ENCODE measurements around the gene TKFC.
A peak's percentile ranks its signal among the peaks of the same experiment; 100 is the strongest.

TKFC gene, protein sequence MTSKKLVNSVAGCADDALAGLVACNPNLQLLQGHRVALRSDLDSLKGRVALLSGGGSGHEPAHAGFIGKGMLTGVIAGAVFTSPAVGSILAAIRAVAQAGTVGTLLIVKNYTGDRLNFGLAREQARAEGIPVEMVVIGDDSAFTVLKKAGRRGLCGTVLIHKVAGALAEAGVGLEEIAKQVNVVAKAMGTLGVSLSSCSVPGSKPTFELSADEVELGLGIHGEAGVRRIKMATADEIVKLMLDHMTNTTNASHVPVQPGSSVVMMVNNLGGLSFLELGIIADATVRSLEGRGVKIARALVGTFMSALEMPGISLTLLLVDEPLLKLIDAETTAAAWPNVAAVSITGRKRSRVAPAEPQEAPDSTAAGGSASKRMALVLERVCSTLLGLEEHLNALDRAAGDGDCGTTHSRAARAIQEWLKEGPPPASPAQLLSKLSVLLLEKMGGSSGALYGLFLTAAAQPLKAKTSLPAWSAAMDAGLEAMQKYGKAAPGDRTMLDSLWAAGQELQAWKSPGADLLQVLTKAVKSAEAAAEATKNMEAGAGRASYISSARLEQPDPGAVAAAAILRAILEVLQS

DNA sequence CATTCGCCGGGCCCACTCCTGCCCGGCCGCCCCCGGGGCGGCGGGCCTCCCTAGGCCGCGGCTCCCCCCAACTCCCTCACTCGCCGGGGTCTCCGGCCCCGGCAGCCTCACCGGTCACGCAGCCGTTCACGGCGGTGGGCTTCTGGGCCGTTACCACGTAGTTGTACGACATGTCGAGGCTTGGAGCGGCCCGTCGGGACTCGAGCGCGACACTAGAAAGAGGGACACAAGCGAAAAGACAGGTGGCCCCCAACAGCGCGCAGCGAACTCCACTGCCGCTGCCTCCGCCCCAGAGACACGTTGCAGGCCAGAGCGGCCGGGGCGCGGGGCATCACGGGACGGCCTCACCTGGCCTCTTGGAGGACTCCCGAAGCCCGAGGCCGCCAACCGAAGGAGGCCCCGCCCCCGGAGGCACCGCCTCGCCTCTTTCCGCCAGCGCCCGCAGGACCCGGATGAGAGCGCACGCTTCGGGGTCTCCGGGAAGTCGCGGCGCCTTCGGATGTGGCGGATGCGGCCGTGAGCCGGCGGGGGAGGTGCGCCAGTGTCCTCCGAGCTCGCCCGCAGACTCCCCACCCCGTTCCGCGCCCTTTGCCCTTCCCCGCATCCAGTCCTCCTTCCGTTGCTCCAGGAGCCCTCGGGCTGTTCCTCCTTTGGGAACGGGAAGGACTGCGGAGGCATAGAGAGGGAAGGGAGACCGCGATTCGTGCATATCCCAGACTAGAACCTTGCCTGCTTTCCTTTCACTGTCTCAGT lies at the start of gene TKFC, which contains the start of gene DDB1:
Gene TKFC, plus strand, starts transcription at position 432 of the 753 bp plus-strand sequence. CDS start 1,501 bp downstream, outside the sequence.
Gene DDB1, minus strand, starts transcription at position 309 of the 753 bp plus-strand sequence. Its CDS starts 137 bp downstream, at position 172.
- DNase-seq = peak; percentile 90 to 93

DNA sequence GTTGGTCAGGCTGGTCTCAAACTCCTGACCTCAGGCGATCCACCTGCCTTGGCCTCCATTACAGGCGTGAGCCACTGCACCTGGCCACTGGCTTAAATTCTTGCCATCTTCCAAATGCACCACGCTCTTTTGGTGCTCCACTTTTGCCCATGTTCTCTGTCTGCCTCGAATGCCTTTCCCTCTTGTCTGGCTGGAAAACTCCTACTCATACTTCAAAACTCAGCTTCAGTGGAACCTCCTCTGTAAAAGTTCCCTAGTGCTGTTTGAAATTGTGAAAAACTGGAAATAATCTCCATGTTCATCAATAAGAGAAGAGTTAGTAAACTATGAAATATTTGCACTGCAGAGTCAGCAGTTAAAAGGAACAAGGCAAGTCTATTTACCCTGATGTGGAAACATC lies 49.4 kb upstream of the TKFC start:
- no peak for DNase-seq

DNA sequence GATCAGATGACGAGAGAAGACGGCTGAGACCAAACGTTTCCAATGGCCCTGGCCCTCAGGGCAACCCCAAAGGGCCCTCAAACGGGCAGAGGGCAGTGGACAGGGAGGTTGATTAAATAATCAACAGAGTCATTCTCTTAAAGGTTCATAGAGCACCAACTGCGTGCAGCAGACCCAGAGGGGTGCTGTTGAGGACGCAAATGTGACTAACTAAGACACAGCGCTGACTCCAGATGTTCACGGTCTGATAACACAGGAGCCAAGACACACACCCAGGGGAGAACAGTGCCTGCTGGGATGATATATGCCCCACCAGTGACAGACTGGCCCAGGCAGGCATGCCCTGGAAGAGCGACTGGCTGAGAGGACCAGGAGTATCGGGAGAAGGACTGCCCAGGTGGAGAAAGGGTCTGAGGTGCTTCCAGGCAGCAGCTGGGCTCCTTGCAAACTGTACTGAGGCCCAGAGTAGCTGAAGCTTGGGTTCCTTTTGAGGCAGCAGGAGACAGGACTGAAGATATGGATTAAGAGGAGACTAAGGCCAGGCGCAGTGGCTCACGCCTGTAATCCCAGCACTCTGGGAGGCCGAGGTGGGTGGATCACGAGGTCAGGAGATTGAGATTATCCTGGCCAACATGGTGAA lies 45.6 kb upstream of the TKFC start:
- no peak for DNase-seq

DNA sequence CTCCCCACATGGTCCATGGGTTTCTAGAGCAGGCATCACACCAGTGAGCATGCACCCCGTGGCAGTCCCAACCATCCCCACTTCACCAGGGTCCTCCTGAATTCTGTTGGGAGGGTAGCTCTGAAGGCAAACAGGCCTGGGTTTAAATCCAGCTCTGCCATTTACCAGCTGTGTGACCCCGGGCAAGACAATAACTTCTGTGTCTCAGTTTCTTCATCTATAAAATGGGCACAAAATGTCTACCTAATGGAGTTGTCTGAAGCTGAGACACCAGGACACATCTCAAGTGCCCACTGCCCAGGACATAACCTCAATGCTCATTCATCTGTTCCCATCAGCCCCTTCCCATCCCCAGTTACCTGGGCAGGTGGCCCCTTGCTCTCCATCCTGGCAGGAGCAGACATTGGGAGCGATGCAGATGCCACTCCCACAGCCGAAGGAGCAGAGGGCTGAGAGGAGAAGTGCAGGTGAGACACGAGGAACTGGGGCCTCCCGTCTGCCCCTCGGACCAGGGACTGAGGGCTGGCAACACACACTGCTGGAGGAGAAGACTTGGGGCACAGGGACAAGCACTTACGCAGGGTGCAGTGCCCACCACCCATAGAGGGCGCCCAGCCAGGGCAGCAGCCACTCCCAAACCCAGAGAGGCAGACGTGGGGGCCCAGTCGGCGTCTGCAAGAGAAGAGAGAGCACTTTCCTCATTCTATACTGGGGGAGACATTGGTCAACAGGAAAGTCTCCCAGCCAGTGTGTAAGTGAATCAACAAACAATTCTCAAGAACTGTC lies 41.9 kb upstream of the TKFC start:
- DNase-seq = no peak

DNA sequence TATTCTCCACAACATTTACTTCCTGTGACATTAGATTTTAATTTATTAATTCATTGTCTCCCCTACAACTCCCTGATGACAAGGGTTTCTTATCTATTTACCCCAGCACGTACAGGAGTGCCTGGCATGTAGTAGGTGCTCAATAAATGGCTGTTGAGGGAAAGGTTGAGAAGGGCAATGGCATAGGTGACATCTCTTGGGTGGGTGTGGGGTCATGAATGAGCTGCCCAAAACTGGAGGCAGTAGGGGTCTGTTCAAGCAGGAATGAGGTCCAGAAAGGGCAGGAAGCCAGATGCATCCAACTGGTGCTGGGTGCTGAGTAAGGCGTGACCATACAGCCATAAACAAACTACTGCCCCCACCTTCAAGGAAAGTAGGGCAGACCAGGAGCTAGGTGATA lies 40.7 kb upstream of the TKFC start:
- DNase-seq = no peak

DNA sequence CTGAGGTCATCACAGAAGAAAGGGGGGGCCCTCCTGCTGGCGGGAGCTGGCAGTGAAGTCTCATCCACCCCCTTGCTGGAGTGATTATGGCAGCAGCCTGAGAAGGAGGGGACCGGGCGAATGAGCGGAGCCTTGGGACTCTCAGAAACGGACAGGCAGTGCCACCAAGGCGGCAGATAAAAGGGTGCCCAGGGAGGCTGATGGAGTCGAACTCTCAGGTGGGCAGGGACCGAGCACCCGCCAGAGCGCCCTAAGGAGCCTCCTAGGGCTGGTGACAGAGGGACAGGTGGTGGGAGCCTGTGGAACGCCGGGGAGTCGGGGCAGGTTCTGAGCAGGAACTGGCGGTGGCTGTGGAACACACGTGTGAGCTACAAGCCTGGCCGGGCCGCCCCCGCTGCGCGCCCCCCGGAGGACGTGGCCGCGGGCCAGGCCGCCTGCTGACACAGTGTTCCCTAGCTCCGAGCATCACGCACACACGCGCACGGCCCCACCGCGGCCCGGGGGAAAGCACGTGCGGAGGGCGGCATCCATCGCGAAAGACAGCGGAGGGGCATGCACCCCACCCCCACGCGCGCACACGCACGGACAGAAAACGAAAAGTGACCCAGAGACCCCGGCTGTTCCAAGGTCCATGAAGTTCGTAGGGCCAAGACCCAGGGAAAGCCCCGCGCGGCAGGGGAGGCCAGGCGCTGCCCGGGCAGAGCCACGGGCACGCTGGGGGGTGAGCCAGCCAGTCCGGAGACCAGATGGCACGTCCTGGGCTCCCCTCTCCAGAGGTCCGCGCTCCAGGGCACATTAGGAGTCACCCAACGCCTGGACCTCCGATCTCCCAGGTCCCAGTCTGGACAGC lies 38.9 kb upstream of the TKFC start:
- DNase-seq = peak; percentile 58 to 67

DNA sequence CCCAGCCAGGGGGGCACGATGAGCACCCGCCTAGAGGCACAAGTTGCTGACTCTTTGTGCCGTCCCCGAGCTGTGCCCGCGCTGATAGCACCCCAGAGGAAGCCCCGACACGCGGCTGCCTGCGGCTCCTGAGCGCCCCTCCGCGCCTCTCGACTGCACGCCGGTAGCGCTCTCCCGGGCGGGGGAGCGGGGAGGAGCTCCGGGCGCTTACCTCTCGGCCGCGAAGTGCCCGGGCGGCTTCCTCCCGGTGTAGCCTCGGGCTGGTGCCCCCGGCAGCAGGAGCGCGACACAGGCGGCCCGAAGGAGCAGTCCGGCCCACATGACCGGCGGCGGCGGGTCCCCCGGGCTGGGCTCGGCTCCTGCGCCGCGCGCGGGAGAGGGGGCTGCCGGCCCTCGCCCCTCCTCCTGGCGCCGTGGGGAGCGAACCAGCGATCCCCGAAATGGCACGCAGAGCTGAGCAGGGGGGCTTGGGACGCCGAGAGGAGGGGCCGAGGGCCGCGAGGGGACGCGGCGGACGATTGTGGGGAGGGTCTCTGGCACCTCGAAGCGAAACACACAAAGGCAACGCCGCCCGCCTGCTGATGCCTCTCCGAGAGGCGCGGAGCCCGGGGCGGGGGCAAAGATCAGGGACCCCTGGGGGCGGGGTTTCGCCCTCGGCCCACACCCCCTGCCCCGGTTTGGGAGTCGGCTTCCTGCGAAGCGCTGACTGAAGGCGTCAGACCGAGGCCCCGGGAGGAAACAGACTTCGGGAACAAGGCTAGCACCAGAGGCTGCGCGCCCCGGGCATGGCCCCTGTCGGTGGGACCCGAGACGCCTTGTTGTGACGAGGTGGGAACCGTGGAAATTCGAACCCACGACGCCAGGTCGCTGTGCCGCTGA lies 38.1 kb upstream of the TKFC start, which contains the start of gene VWCE:
Gene VWCE, minus strand, starts transcription at position 600 of the 879 bp plus-strand sequence. Its CDS starts 279 bp downstream, at position 321.
- DNase-seq = peak; percentile 68 to 74

DNA sequence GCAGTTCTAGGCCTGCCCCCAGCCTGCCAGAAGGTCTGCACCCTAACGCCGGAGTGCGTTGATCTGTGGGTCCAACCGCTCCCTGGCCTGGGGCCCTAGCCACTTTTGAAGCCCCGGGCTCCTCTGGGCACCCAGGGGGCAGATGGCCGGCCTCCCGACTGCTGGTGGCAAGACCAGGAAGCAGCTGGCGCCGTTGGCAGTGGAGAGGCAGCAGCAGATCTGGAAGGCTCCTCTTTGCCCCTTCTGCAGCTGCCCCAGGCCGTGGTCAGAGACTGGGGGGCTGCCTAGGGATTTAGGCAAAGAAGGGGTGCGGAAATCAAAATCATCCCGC lies 37.5 kb upstream of the TKFC start:
- DNase-seq = no peak

DNA sequence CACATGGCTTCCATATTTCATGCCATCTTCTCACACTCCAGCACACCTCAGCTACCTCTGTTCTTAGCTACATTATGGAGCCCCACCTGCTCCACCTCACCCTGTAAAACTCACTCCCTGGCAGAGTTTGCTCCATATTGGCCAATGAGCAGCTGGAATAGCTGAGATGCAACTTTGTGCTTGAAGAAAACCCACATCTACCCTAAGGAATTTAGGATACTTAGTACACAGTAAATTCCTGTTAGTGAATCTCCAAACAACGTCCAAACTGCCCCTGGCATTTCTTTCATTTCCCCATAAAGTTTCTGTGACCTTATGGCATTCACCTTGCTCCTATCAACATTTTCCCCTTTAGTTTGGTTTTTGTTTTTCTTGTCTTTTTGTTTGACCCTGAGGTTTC lies 35.7 kb upstream of the TKFC start:
- no peak for DNase-seq

DNA sequence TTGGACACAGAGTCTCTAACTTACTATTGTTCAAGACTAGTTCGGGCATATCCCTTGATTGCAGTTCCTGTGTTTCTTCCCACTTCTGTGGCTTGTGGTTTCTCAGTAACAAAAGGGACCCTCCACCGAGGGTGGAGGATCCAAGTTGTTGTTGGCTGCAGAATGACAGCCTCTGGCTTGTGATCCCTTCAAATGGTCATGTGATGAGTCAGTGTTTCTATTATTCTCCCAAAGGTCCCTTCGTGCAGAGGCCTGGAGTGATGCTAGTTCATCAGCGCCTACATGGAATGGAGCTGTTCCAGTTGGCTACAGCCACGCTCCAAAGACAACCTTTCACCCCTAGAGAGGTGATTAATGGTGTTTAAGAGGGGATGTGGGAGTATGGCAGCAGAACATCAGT lies 35.3 kb upstream of the TKFC start:
- peak in 1 of 2 experiments; percentile 2 for DNase-seq

DNA sequence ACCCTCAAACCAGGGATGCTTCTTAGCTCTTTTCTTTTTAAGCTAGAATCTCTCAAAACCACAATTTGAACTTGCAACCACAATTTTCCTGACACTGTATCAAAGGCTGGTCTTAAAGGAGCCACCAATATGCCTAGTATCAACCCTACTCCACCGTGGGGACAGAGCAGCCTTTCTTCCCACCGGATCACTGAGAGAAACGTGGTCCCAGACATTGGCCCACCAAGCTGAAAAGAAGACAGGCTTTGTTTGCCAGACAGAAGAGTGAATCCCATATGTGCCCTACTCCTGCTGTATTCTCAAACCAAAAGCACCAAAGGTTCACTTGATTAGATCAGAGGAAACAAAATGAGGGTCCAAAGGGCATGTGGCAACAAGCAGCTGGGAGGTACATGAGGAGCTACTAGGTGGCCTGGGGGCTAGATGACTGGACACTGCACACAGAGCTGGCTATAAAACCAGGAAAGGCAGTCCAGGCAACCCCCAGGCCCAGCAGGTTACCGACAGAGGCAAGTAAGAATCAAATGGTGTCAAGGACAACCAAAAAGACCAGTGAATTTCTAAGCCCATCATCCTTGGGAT lies 34.3 kb upstream of the TKFC start:
- no peak for DNase-seq

DNA sequence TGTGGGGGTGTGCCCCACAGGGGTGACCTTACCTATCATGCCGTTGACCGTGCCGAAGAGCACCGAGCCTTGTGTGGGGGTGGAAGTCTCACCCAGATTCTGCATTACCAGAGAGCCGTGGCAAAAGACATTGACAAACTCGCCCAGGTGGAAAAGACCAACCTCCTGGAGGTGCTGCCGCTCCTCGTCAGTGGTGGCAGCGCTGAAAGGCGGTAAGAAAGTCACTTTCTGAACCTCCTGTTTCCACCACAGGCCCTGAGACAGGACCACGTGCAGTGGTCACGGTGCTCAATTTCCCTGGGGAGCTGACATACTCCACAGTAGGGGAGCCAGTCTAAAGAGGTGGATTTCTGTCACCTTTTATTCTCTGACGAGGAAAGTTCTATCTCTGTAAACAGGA lies 30.5 kb upstream of the TKFC start:
- no peak for DNase-seq

DNA sequence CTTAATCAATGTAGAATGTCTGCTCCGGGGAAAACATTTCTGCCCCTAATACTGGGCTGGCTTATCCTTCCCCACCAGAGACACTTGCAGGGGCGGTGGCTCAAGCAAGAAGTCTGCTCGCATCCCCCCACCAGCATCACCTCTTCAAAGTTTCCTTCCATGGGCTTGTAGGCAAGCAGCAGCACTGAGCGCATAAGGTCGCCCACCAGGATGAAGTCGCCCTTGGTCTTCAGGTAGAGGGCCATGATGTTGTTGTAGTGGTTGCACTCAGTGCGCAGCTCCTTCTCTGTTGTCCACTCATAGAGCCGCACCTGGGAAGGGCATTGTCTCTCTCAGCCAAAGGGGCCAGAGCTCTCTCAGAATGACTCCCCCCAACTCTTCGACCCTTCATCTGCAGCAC lies 29.3 kb upstream of the TKFC start:
- DNase-seq = no peak

DNA sequence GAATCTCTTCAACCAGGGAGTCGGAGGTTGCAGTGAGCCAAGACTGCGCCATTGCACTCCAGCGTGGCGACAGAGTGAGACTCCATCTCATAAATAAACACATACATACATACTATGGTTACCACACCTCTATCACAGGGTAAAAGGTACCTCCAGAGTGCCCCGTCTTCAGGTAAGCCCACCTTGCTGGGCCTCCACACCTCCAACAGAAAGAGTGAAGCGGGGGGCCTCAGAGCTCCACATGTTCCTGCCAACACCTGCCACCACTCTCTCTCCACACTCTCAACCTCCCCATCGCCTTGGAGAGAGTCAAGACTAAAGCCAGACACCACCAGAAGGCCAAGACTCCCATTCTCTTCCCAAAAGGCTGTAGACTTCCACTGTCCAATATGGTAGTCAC lies 27.6 kb upstream of the TKFC start:
- DNase-seq = no peak

DNA sequence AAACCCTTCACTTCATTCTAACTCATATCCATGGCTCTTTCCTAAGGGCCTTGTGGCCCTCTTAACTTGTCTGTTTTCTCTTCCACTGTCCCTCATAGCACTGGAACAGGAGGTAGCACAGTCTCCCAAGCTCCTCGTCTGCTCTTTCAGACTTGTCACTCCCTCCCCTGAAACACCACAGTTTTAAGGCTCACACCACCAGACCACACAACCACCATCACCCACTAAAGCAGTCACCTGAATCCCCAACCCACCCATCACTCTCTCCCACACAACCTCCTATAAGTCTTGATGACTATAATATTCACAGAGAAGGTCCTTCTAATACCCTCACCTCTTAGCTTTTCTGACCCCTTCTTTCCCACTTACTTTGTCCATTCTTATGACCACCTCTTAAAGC lies 26.8 kb upstream of the TKFC start:
- DNase-seq = no peak

DNA sequence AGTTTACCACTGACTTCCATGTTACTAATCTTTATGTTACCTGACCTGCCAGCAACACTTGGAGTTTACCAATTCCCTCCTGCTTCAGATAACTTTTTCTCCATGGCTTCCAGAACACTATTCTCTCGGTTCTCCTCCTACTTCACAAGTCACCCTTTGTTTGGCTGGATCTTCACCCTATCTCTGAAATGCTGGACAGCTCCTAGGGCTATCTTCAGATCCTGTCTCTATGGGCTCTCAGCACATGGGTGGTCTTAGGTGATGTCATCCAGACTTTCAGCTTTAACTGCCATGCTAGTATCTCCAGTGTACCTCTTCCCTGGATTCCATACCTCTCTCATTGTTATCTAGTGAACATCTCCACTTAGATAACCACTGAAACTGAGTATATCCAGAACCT lies 25.7 kb upstream of the TKFC start:
- DNase-seq = no peak

DNA sequence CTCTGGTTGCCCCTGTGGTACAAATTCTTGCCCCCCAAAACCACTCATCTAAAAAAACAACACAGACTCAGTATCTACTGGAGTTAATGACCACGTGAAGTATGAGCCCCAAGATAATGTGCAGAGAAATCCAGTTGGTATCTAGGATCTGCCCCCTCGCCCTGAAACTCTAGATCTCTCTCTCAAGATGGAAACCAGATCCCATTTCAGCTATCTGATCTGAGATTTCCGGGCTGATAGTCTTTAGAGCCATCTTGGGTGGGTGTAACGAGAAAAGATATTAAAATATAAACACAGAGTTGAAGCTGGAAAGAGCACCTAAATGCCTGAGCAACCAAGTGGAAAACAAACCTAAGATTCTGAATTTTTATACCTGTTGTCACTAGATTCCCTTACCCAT lies 23.9 kb upstream of the TKFC start:
- no peak for DNase-seq

DNA sequence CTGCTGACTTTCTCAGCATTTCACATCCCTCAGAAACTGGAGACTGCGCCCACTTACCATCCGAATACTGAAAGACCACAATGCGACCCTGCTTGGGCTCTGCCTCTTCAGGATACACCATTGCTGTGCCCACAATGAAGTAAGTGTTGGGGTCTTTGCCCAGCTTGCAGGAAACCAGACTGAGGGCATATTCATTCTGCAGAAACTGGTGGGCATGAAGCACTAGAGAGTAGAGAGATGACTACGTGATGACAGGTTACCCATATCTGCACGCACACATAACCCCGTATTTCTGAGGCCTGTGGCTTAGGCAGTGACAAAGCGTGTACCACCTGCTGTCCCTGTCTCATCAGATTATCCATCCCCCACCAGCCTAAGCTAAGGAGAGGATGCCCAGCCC lies 23.3 kb upstream of the TKFC start:
- DNase-seq = no peak

DNA sequence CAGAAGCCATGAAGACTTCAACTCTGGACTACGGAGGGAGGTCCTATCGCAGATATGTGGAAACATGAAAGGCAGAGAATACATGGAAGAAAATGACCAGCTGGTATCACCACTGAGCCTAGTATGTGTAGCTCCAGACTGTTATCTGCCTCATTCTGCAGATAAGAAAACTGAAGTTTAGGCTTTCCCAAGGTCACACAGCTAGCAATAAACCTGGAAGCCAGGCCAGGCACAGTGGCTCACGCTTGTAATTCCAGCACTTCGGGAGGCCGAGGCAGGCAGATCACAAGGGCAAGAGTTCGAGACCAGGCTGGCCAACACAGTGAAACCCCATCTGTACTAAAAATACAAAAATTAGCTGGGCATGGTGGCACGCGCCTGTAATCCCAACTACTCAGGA lies 22.3 kb upstream of the TKFC start:
- DNase-seq = no peak

DNA sequence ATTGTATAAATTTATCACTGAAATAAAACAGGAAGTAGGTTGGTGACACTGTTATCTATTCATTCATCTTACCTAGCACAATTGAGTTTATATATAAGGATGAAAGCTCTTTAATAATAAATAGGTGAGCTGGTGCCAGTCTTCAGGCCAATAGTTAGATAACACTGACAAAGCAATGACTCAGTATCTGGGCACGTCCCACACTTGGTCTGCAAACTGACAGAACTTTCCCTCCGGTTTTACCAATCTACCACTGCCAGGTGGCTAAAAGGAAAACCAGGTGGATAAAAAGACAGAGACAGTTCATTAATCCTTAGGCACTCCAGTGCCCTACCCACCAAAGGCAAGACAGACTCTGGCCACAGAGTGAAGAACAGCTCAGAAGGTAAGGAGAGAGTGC lies 17.8 kb upstream of the TKFC start:
- no peak for DNase-seq
